Measurements from ENCODE around the gene AP1S2. TPM values are rescaled to one million over a fixed set of nuclear protein-coding genes. Genes with fewer than 3 reads are reported as not detected.

Gene AP1S2
- total RNA-seq, 1 experiment from 2014 or later = 367 TPM

DNA sequence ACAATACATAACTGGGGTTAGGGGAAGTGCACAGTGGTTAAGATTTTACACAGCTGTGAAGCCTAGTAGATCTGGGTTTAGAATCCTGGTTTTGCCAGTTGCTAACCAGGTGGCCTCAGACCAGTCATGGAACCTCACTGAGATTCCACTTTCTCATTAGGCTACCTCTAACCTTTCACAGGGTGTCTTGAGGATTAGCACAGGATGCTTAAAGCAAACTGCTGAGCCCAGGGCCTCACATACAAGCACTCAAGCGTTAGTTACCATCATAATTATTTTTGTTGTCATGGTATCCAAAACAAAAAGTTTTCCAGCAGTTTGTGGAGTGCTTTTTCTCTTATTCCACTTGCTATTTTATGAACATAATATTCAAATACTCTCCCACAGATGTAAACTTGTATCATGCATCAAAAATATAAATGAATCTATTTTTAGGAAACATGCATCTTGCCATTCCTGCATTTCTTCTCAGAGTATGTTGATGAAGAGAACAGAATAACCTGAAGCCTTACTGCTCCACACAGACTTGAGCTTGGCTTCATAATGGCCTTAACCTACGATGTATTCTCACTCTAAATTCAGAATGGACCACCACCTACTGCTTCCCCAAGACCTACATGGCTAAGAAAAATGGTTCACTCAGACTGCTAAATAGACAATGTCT, 12.6 kb downstream of the AP1S2 start:
- no CpG with 5 or more reads among the region's 2 CpGs for WGBS (ENCODE audit: extremely low coverage, insufficient read length, low lambda C conversion rate)
- Histone ChIP-seq H3K9ac (ENCODE audit: extremely low read depth, insufficient read length, low read length) (no peak overlapping the region), H3K27ac (ENCODE audit: insufficient read length, low read depth, low read length) (no peak overlapping the region), H3K9me3 (ENCODE audit: control insufficient read depth, low read depth, low read length) (no peaks in the 10 kb centered on the region), H2BK5ac (ENCODE audit: insufficient read length, low read length) (no peak overlapping the region), H2BK12ac (ENCODE audit: insufficient read length, low read depth, low read length) (no peak overlapping the region), H4K20me1 (ENCODE audit: control insufficient read depth, insufficient read depth, insufficient read length) (no peaks in the 10 kb centered on the region), H2AK5ac (ENCODE audit: insufficient read length, low read length) (no peak overlapping the region), H3K14ac (ENCODE audit: insufficient read depth, low read length) (no peak overlapping the region), H2AFZ (ENCODE audit: low read length) (no peak overlapping the region), H3K23me2 (ENCODE audit: insufficient read length, low read depth, low read length, poor library complexity, severe bottlenecking) (no peaks in the 10 kb centered on the region), H3K23ac (ENCODE audit: insufficient read length, low read depth, low read length) (no peak overlapping the region), H3T11ph (ENCODE audit: low read length) (no peak overlapping the region), H3K4me2 (ENCODE audit: insufficient read depth, insufficient read length, low read length) (no peak overlapping the region), H2BK15ac (ENCODE audit: low read depth, low read length) (no peak overlapping the region), H3K4me1 (ENCODE audit: insufficient read depth, low read length) (no peaks in the 10 kb centered on the region), H2BK120ac (ENCODE audit: low read depth, low read length, poor library complexity, severe bottlenecking) (no peak overlapping the region), H3K79me1 (ENCODE audit: insufficient read depth, low read depth, low read length, poor library complexity, severe bottlenecking) (peaks cover 6% of the 10 kb centered on the region), H2BK20ac (ENCODE audit: low read depth, low read length, poor library complexity, severe bottlenecking) (no peak overlapping the region), H3K79me2 (ENCODE audit: insufficient read depth, low read length) (peaks cover 12% of the 10 kb centered on the region; the same call in 1 of the 2 replicates), H3K4ac (ENCODE audit: low read depth, low read length) (no peak overlapping the region), H3K18ac (ENCODE audit: insufficient read length, low read depth, low read length) (no peak overlapping the region), H3K27me3 (ENCODE audit: insufficient read depth, low read length) (no peaks in the 10 kb centered on the region), H3K56ac (ENCODE audit: insufficient read length, low read depth, low read length) (no peak overlapping the region), H4K8ac (replicated peaks; ENCODE audit: insufficient read length, low read depth, low read length) (no peak overlapping the region), H4K5ac (ENCODE audit: insufficient read length, low read depth, low read length) (no peak overlapping the region), H4K91ac (ENCODE audit: insufficient read length, low read depth, low read length) (no peak overlapping the region)
- no peak overlapping the region for H3K4me3 Mint-ChIP-seq
- peaks cover 36 to 63% of the 10 kb centered on the region in 2 experiments for H3K4me1 Mint-ChIP-seq
- TF ChIP-seq, protein P1, sequence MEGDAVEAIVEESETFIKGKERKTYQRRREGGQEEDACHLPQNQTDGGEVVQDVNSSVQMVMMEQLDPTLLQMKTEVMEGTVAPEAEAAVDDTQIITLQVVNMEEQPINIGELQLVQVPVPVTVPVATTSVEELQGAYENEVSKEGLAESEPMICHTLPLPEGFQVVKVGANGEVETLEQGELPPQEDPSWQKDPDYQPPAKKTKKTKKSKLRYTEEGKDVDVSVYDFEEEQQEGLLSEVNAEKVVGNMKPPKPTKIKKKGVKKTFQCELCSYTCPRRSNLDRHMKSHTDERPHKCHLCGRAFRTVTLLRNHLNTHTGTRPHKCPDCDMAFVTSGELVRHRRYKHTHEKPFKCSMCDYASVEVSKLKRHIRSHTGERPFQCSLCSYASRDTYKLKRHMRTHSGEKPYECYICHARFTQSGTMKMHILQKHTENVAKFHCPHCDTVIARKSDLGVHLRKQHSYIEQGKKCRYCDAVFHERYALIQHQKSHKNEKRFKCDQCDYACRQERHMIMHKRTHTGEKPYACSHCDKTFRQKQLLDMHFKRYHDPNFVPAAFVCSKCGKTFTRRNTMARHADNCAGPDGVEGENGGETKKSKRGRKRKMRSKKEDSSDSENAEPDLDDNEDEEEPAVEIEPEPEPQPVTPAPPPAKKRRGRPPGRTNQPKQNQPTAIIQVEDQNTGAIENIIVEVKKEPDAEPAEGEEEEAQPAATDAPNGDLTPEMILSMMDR (conservative IDR thresholded peaks at IDR 0.05) = no peak
- H3K27ac Mint-ChIP-seq = peak overlapping the region in 1 of 3 experiments; percentile 90; a peak in 3 of 7 replicates
- peaks cover 75 to 94% (median 93%) of the 10 kb centered on the region in 3 experiments for H3K36me3 Mint-ChIP-seq (ENCODE audit: insufficient read depth in 1 of 3, low read depth in 3 of 3)
- no peaks in the 10 kb centered on the region for H3K27me3 Mint-ChIP-seq (ENCODE audit: low read depth)
- no peaks in the 10 kb centered on the region for H3K9me3 Mint-ChIP-seq
- no peak for DNase-seq
